Measurements from ENCODE around the gene LRBA.
"Not testable (repeated sequence)": the region's sequence is repeated elsewhere in the genome, so short reads cannot be mapped to it uniquely, and the experiment has no call there.

Gene LRBA

DNA sequence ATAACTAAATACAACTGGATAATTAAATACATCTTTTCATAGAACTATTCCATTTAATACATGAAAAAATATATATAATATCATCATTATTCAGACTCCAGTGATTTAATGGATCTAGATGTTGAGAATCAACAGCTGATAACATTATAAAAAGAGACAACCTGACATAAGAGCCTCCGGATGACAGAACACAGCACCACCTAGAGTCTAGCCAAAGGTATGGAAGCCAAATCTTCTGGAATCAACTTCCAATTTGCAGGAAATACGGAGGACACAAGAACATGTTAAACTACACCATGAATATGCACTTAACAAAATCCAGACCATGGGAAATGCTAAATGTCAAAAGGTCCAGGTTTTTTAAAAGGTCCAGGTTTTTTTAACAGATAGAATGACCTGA is 55.0 kb downstream of the LRBA start:
- H3K9me3 ChIP-seq (ENCODE audit: low read length), result peaks cover 13% of the 10 kb centered on the region; the same call in 1 of the 2 replicates
- no peak overlapping the region for H2AFZ ChIP-seq (ENCODE audit: low read length)
- no peaks in the 10 kb centered on the region for H3K27me3 ChIP-seq (ENCODE audit: insufficient read depth, low read length)
- H4K20me1 ChIP-seq (ENCODE audit: insufficient read depth, low read length), result no peaks in the 10 kb centered on the region
- H3K79me2 ChIP-seq (ENCODE audit: insufficient read depth, low read length), result 0 out of 2 replicates have a peak, but pooled peaks cover 2% of the 10 kb centered on the region
- H3K4me2 ChIP-seq (ENCODE audit: low read length), result no peak overlapping the region
- no peak for TF ChIP-seq EZH2 (IDR thresholded peaks at IDR 0.05; ENCODE audit: borderline replicate concordance, low read length)
- TF ChIP-seq, protein P1, sequence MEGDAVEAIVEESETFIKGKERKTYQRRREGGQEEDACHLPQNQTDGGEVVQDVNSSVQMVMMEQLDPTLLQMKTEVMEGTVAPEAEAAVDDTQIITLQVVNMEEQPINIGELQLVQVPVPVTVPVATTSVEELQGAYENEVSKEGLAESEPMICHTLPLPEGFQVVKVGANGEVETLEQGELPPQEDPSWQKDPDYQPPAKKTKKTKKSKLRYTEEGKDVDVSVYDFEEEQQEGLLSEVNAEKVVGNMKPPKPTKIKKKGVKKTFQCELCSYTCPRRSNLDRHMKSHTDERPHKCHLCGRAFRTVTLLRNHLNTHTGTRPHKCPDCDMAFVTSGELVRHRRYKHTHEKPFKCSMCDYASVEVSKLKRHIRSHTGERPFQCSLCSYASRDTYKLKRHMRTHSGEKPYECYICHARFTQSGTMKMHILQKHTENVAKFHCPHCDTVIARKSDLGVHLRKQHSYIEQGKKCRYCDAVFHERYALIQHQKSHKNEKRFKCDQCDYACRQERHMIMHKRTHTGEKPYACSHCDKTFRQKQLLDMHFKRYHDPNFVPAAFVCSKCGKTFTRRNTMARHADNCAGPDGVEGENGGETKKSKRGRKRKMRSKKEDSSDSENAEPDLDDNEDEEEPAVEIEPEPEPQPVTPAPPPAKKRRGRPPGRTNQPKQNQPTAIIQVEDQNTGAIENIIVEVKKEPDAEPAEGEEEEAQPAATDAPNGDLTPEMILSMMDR (IDR thresholded peaks at IDR 0.05; ENCODE audit: low read length), result peak; percentile 27
- peaks cover 8% of the 10 kb centered on the region for H3K4me1 ChIP-seq (ENCODE audit: insufficient read depth, low read length, severe bottlenecking)
- no peaks in the 10 kb centered on the region for H3F3A ChIP-seq (ENCODE audit: insufficient read depth, low read length)
- no peak overlapping the region for H3K9ac ChIP-seq (ENCODE audit: low read length)
- no peak overlapping the region for H3K4me3 ChIP-seq (ENCODE audit: low read depth, low read length, poor library complexity, severe bottlenecking)
- H3K9me2 ChIP-seq (ENCODE audit: low read depth, low read length), result no peaks in the 10 kb centered on the region
- H3K36me3 ChIP-seq (ENCODE audit: insufficient read depth, low read length), result peaks cover 11% of the 10 kb centered on the region; the same call in 1 of the 2 replicates
- H3K27ac ChIP-seq (ENCODE audit: low read depth, low read length, poor library complexity, severe bottlenecking), result no peak overlapping the region

DNA sequence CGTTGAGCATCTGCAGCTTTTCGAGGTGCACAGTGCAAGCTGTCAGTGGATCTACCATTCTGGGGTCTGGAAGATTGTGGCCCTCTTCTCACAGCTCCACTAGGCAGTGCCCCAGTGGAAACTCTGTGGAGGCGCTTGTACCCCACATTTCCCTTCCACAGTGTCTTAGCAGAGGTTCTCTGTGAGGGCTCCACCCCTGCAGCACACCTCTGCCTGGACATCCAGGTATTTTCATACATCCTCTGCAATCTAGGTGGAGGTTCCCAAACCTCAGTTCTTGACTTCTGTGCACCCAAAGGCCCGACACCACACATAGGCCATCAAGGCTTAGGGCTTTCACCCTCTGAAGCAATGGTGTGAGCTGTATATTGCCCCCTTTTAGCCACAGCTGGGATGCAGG is 57.1 kb downstream of the LRBA start:
- Histone ChIP-seq H3K36me3 (ENCODE audit: insufficient read depth, low read length) (peaks cover 11% of the 10 kb centered on the region; the same call in 1 of the 2 replicates), H3K9me3 (ENCODE audit: low read length) (peaks cover 15% of the 10 kb centered on the region; the same call in 1 of the 2 replicates)
- H3K4me3 ChIP-seq (ENCODE audit: low read depth, low read length, poor library complexity, severe bottlenecking); H2AFZ ChIP-seq (ENCODE audit: low read length); H3K79me2 ChIP-seq (ENCODE audit: insufficient read depth, low read length); H3K9me2 ChIP-seq (ENCODE audit: low read depth, low read length); H3K4me1 ChIP-seq (ENCODE audit: insufficient read depth, low read length, severe bottlenecking); H3K4me2 ChIP-seq (ENCODE audit: low read length); H3K27ac ChIP-seq (ENCODE audit: low read depth, low read length, poor library complexity, severe bottlenecking); H3K9ac ChIP-seq (ENCODE audit: low read length); H4K20me1 ChIP-seq (ENCODE audit: insufficient read depth, low read length); H3F3A ChIP-seq (ENCODE audit: insufficient read depth, low read length); H3K27me3 ChIP-seq (ENCODE audit: insufficient read depth, low read length): not testable (repeated sequence)

DNA sequence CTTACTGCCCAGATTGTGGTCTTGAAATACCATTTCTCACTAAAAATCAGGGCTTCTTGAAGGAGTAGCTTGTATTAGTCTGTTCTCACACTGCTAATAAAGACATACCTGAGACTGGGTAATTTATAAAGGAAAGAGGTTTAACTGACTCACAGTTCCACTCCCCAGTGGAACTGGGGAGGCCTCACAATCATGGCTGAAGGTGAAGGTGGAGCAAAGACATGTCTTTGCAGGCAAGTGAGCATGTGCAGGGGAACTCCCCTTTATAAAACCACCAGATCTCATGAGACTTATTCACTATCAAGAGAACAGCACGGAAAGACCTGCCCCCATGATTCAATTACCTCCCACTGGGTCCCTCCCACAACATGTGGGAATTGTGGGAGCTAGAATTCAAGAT is 58.0 kb downstream of the LRBA start:
- Histone ChIP-seq H3K36me3 (ENCODE audit: insufficient read depth, low read length) (peaks cover 11% of the 10 kb centered on the region; the same call in 1 of the 2 replicates), H3K9me3 (ENCODE audit: low read length) (peaks cover 15% of the 10 kb centered on the region; the same call in 1 of the 2 replicates)
- not testable (repeated sequence) for H4K20me1 ChIP-seq (ENCODE audit: insufficient read depth, low read length); H3K27me3 ChIP-seq (ENCODE audit: insufficient read depth, low read length); H3K79me2 ChIP-seq (ENCODE audit: insufficient read depth, low read length); H3K9me2 ChIP-seq (ENCODE audit: low read depth, low read length); H3F3A ChIP-seq (ENCODE audit: insufficient read depth, low read length); H3K27ac ChIP-seq (ENCODE audit: low read depth, low read length, poor library complexity, severe bottlenecking); H3K4me1 ChIP-seq (ENCODE audit: insufficient read depth, low read length, severe bottlenecking); H3K9ac ChIP-seq (ENCODE audit: low read length); H3K4me2 ChIP-seq (ENCODE audit: low read length); H2AFZ ChIP-seq (ENCODE audit: low read length); H3K4me3 ChIP-seq (ENCODE audit: low read depth, low read length, poor library complexity, severe bottlenecking)

DNA sequence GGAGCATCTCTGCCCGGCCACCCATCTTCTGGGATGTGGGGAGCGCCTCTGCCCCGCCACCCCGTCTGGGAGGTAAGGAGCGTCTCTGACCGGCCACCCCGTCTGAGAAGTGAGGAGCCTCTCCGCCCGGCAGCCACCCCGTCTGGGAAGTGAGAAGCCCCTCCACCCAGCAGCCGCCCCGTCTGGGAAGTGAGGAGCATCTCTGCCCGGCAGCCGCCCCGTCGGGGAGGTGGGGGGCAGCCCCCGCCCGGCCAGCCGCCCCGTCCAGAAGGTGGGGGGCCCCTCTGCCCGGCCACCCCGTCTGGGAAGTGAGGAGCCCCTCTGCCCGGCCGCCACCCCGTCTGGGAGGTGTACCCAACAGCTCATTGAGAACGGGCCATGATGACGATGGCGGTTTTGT is 61.2 kb downstream of the LRBA start:
- not testable (repeated sequence) for H4K20me1 ChIP-seq (ENCODE audit: insufficient read depth, low read length)

More for the DNA sequence above, 61.2 kb downstream of the LRBA start:
- not testable (repeated sequence) for H3K27me3 ChIP-seq (ENCODE audit: insufficient read depth, low read length); H3K4me1 ChIP-seq (ENCODE audit: insufficient read depth, low read length, severe bottlenecking); H3K4me3 ChIP-seq (ENCODE audit: low read depth, low read length, poor library complexity, severe bottlenecking); H3K36me3 ChIP-seq (ENCODE audit: insufficient read depth, low read length); H3K9ac ChIP-seq (ENCODE audit: low read length); H2AFZ ChIP-seq (ENCODE audit: low read length); H3K27ac ChIP-seq (ENCODE audit: low read depth, low read length, poor library complexity, severe bottlenecking); H3K79me2 ChIP-seq (ENCODE audit: insufficient read depth, low read length); H3K4me2 ChIP-seq (ENCODE audit: low read length); H3F3A ChIP-seq (ENCODE audit: insufficient read depth, low read length); H3K9me2 ChIP-seq (ENCODE audit: low read depth, low read length)
- peaks cover 11% of the 10 kb centered on the region; the same call in 1 of the 2 replicates for H3K9me3 ChIP-seq (ENCODE audit: low read length)

All from OCI-LY1 (cell line).